ENCODE data around the gene ATXN7L3. TPM values are rescaled to one million over a fixed set of nuclear protein-coding genes. Genes with fewer than 3 reads are reported as not detected.
A peak's percentile ranks its signal among the peaks of the same experiment; 100 is the strongest.

Gene ATXN7L3
- total RNA-seq, 1 donor from 2014 or later, result 38.9 TPM

DNA sequence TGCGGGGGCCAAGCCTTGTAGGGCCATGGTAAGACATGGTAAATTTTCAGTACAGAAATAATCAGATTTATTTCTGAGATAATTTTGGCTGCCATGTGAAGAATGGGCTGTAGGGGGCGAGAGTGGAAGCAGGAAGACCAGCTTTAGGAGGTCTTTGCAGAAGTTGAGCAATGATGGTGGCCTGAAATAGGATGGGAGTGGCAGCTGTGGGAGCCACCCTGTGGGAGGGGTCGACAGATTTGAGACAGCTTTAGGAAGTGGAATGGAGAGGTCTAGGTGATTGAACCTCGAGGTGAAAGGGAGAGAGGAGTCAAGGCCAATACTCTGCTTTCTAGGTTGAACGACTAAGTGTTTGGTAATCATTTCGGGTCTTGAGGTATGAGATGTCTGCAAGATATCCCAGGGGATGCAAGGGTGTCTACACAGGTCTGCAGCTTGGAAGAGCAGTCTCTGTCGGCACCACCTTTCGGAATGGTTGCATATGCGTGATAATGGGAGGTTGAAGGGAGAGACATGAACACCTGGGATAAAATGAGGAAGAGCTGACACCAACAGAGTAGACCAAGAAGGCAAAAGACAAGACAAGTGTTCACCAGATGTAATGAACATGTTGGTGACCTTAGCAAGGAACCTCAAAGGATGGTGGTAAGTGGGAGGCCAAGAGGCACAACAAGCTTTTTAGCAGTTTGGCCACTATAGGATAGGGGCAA lies 4.2 kb upstream of the ATXN7L3 start:
- peak; percentile 69 for DNase-seq (ENCODE audit: low spot score)
- peaks cover 3% of the 10 kb centered on the region for H3K79me2 ChIP-seq (ENCODE audit: low read depth)
- no peak overlapping the region for H3K4me2 ChIP-seq
- H3K27ac ChIP-seq, result no peak overlapping the region
- Mint-ChIP-seq H3K27me3 (ENCODE audit: insufficient read depth, low read depth) (peaks cover 10% of the 10 kb centered on the region), H3K36me3 (peaks cover 11% of the 10 kb centered on the region), H3K9me3 (no peaks in the 10 kb centered on the region), H3K27ac (no peak overlapping the region), H3K4me3 (peak overlapping the region; percentile 13), H3K4me1 (peaks cover 13% of the 10 kb centered on the region)
- peaks cover 3% of the 10 kb centered on the region for H4K20me1 ChIP-seq (ENCODE audit: low read depth)
- H3K4me1 ChIP-seq, result no peaks in the 10 kb centered on the region
- peaks cover 3% of the 10 kb centered on the region for H3K36me3 ChIP-seq
- no peaks in the 10 kb centered on the region for H3K9me3 ChIP-seq (ENCODE audit: low read depth)
- TF ChIP-seq CTCF (IDR thresholded peaks at IDR 0.05) (peak; percentile 73), EZH2phosphoT487 (IDR thresholded peaks at IDR 0.05) (no peak), EZH2 (IDR thresholded peaks at IDR 0.05) (no peak)
- no peak overlapping the region for H2AFZ ChIP-seq (replicated peaks)
- H3F3A ChIP-seq (ENCODE audit: low read depth), result peaks cover 48% of the 10 kb centered on the region
- H3K27me3 ChIP-seq, result no peaks in the 10 kb centered on the region
- no peak overlapping the region for H3K9ac ChIP-seq
- no peak overlapping the region for H3K4me3 ChIP-seq

DNA sequence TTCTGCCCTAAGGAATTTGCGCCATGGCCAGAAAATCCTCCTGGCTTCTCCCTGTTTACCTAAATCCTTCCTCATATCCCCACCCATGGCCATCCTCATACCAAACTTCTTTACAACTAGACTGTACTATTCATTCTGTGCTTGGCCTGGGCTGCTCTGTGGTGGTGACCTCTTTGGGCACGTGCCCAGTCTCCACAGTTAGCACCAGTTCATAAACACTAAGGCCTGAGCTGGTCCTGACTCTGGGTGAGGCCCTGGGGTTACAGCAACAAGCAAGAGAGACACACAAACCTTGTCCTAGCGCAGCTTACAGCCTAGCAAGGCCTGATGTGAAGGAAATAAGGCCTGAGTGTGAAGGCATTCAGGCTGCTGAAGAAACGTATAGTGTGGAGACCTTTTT lies 3.1 kb upstream of the ATXN7L3 start:
- H3K4me2 ChIP-seq, result no peak overlapping the region
- H3K4me3 Mint-ChIP-seq, result peak overlapping the region; percentile 33
- H3K4me1 Mint-ChIP-seq, result peaks cover 20% of the 10 kb centered on the region
- peaks cover 6% of the 10 kb centered on the region for H3K4me1 ChIP-seq
- no peak overlapping the region for H3K27ac ChIP-seq
- no peaks in the 10 kb centered on the region for H3K9me3 ChIP-seq (ENCODE audit: low read depth)
- H3K79me2 ChIP-seq (ENCODE audit: low read depth), result peaks cover 14% of the 10 kb centered on the region
- H2AFZ ChIP-seq (replicated peaks), result no peak overlapping the region
- no peak for DNase-seq (ENCODE audit: low spot score)
- TF ChIP-seq CTCF (IDR thresholded peaks at IDR 0.05) (no peak), EZH2 (IDR thresholded peaks at IDR 0.05) (no peak), EZH2phosphoT487 (IDR thresholded peaks at IDR 0.05) (no peak)
- H3K27me3 ChIP-seq, result no peaks in the 10 kb centered on the region
- H3K4me3 ChIP-seq, result no peak overlapping the region
- H3K36me3 Mint-ChIP-seq, result peaks cover 6% of the 10 kb centered on the region
- no peak overlapping the region for H3K9ac ChIP-seq
- peaks cover 7% of the 10 kb centered on the region for H4K20me1 ChIP-seq (ENCODE audit: low read depth)
- no peaks in the 10 kb centered on the region for H3K9me3 Mint-ChIP-seq
- peaks cover 52% of the 10 kb centered on the region for H3F3A ChIP-seq (ENCODE audit: low read depth)
- no peak overlapping the region for H3K27ac Mint-ChIP-seq
- H3K27me3 Mint-ChIP-seq (ENCODE audit: insufficient read depth, low read depth), result peaks cover 6% of the 10 kb centered on the region
- no peaks in the 10 kb centered on the region for H3K36me3 ChIP-seq

GRCh38 chr17:44200478-44201155 lies 933 bp upstream of the ATXN7L3 start:
- TF ChIP-seq CTCF (IDR thresholded peaks at IDR 0.05), result no peak
- no peak for TF ChIP-seq EZH2phosphoT487 (IDR thresholded peaks at IDR 0.05)
- no peak for TF ChIP-seq EZH2 (IDR thresholded peaks at IDR 0.05)
- Mint-ChIP-seq H3K27ac (peak overlapping the region; percentile 81), H3K4me1 (peaks cover 24% of the 10 kb centered on the region), H3K9me3 (no peaks in the 10 kb centered on the region), H3K4me3 (peak overlapping the region; percentile 94), H3K36me3 (peaks cover 12% of the 10 kb centered on the region), H3K27me3 (ENCODE audit: insufficient read depth, low read depth) (peaks cover 10% of the 10 kb centered on the region)
- H3K27ac ChIP-seq, result peak overlapping the region; percentile 75
- peak overlapping the region; percentile 10 for H3K9ac ChIP-seq
- no peaks in the 10 kb centered on the region for H3K27me3 ChIP-seq
- H3K4me1 ChIP-seq, result peaks cover 7% of the 10 kb centered on the region
- peaks cover 49% of the 10 kb centered on the region for H3F3A ChIP-seq (ENCODE audit: low read depth)
- no peak overlapping the region for H2AFZ ChIP-seq (replicated peaks)
- no peaks in the 10 kb centered on the region for H3K9me3 ChIP-seq (ENCODE audit: low read depth)
- peaks cover 26% of the 10 kb centered on the region for H3K79me2 ChIP-seq (ENCODE audit: low read depth)
- H4K20me1 ChIP-seq (ENCODE audit: low read depth), result peaks cover 7% of the 10 kb centered on the region
- peak overlapping the region; percentile 87 for H3K4me3 ChIP-seq
- no peaks in the 10 kb centered on the region for H3K36me3 ChIP-seq
- H3K4me2 ChIP-seq, result peak overlapping the region; percentile 87
- DNase-seq (ENCODE audit: low spot score), result no peak

Data from neural progenitor cell (in vitro differentiated cells).